BLaER1 (cell line): ENCODE measurements around the gene ZNF831.

Source experiments
- H3K27ac ChIP-seq: shearing (Covaris generic); formaldehyde crosslinking; 2 replicates; pipeline ENCODE4 v1.8.1; 2022
- H3K27me3 ChIP-seq: shearing (Covaris generic); formaldehyde crosslinking; 2 replicates; pipeline ENCODE4 v1.8.1; 2022
- H3K36me3 ChIP-seq: shearing (Covaris generic); formaldehyde crosslinking; 2 replicates; pipeline ENCODE4 v1.8.1; 2022
- H3K4me1 ChIP-seq: shearing (Covaris generic); formaldehyde crosslinking; 2 replicates; pipeline ENCODE4 v1.8.1; 2022
- H3K4me2 ChIP-seq: shearing (Covaris generic); formaldehyde crosslinking; 2 replicates; pipeline ENCODE4 v1.8.1; 2022
- H3K4me3 ChIP-seq: shearing (Covaris generic); formaldehyde crosslinking; 2 replicates; pipeline ENCODE4 v1.8.1; 2022
- H3K9ac ChIP-seq: shearing (Covaris generic); formaldehyde crosslinking; 2 replicates; pipeline ENCODE4 v1.8.1; 2022
- H3K9me3 ChIP-seq: shearing (Covaris generic); formaldehyde crosslinking; 2 replicates; pipeline ENCODE4 v1.8.1; 2022
- H4K20me1 ChIP-seq: shearing (Covaris generic); formaldehyde crosslinking; 2 replicates; pipeline ENCODE4 v1.8.1; 2022
- Cebpa-rat ChIP-seq: shearing (Covaris generic); IDR thresholded peaks from 2 replicates; pipeline ENCODE4 v1.8.1; 2022

Gene ZNF831

GRCh38 chr20:59284470-59284869, 120.8 kb downstream of the ZNF831 start:
- no peaks in the 10 kb centered on the region for H3K36me3 ChIP-seq
- no peak overlapping the region for H3K27ac ChIP-seq
- peaks cover 6% of the 10 kb centered on the region for H3K4me1 ChIP-seq
- no peaks in the 10 kb centered on the region for H3K27me3 ChIP-seq
- H3K9me3 ChIP-seq: peaks cover 14% of the 10 kb centered on the region
- H4K20me1 ChIP-seq: no peaks in the 10 kb centered on the region
- no peak for TF ChIP-seq Cebpa-rat
- no peak overlapping the region for H3K4me2 ChIP-seq
- H3K4me3 ChIP-seq: no peak overlapping the region
- H3K9ac ChIP-seq: no peak overlapping the region

- no peaks in the 10 kb centered on the region for H3K4me1 ChIP-seq
- no peak overlapping the region for H3K4me3 ChIP-seq
- H3K36me3 ChIP-seq: no peaks in the 10 kb centered on the region
- no peaks in the 10 kb centered on the region for H3K27me3 ChIP-seq
- TF ChIP-seq Cebpa-rat: no peak
- peaks cover 14% of the 10 kb centered on the region for H3K9me3 ChIP-seq
- H3K27ac ChIP-seq: no peak overlapping the region
- H3K4me2 ChIP-seq: no peak overlapping the region
- no peaks in the 10 kb centered on the region for H4K20me1 ChIP-seq
- no peak overlapping the region for H3K9ac ChIP-seq
Measured at GRCh38 chr20:59289994-59290393, 126.4 kb downstream of the ZNF831 start.

- Histone ChIP-seq H3K27me3 (no peaks in the 10 kb centered on the region), H3K9ac (no peak overlapping the region), H3K9me3 (no peaks in the 10 kb centered on the region), H3K4me2 (no peak overlapping the region), H3K4me3 (no peak overlapping the region), H3K4me1 (no peaks in the 10 kb centered on the region), H3K27ac (no peak overlapping the region), H3K36me3 (no peaks in the 10 kb centered on the region), H4K20me1 (no peaks in the 10 kb centered on the region)
- TF ChIP-seq Cebpa-rat: no peak
Measured at GRCh38 chr20:59291740-59292383, 128.2 kb downstream of the ZNF831 start.

- no peak for TF ChIP-seq Cebpa-rat
- H3K4me3 ChIP-seq: no peak overlapping the region
- peaks cover 6% of the 10 kb centered on the region; the same call in 1 of the 2 replicates for H3K4me1 ChIP-seq
- H4K20me1 ChIP-seq: no peaks in the 10 kb centered on the region
- H3K4me2 ChIP-seq: no peak overlapping the region
- no peaks in the 10 kb centered on the region for H3K9me3 ChIP-seq
- no peaks in the 10 kb centered on the region for H3K36me3 ChIP-seq
- H3K27me3 ChIP-seq: no peaks in the 10 kb centered on the region
- no peak overlapping the region for H3K27ac ChIP-seq
- no peak overlapping the region for H3K9ac ChIP-seq
Measured at GRCh38 chr20:59295531-59295930, 131.9 kb downstream of the ZNF831 start.

GRCh38 chr20:59297686-59298085, 134.1 kb downstream of the ZNF831 start:
- no peak for TF ChIP-seq Cebpa-rat
- Histone ChIP-seq H3K27me3 (no peaks in the 10 kb centered on the region), H3K9me3 (no peaks in the 10 kb centered on the region), H3K27ac (no peak overlapping the region), H3K4me1 (peaks cover 6% of the 10 kb centered on the region; the same call in 1 of the 2 replicates), H3K4me3 (no peak overlapping the region), H3K36me3 (no peaks in the 10 kb centered on the region), H3K4me2 (no peak overlapping the region), H4K20me1 (no peaks in the 10 kb centered on the region), H3K9ac (no peak overlapping the region)

GRCh38 chr20:59299945-59300332, 136.3 kb downstream of the ZNF831 start:
- Histone ChIP-seq H3K4me1 (peaks cover 6% of the 10 kb centered on the region; the same call in 1 of the 2 replicates), H3K36me3 (no peaks in the 10 kb centered on the region), H3K27ac (no peak overlapping the region), H3K9ac (no peak overlapping the region), H3K4me3 (no peak overlapping the region), H3K9me3 (no peaks in the 10 kb centered on the region), H3K27me3 (no peaks in the 10 kb centered on the region), H3K4me2 (peak overlapping the region; percentile 7; the same call in 1 of the 2 replicates), H4K20me1 (no peaks in the 10 kb centered on the region)
- TF ChIP-seq Cebpa-rat: no peak

GRCh38 chr20:59300333-59301081, 136.9 kb downstream of the ZNF831 start, which contains the start of gene EDN3:
TSS of gene EDN3 (plus strand) at chr20:59300611. CDS start at chr20:59300813, 202 bp downstream.
- Histone ChIP-seq H3K4me3 (no peak within 1 kb of the TSS), H3K36me3 (no peaks in the 10 kb centered on the region), H3K9me3 (no peaks in the 10 kb centered on the region), H3K4me2 (peak within 1 kb of the TSS; percentile 7; the same call in 1 of the 2 replicates), H3K4me1 (peaks cover 6% of the 10 kb centered on the region; the same call in 1 of the 2 replicates), H3K27me3 (no peaks in the 10 kb centered on the region), H4K20me1 (no peaks in the 10 kb centered on the region), H3K27ac (no peak within 1 kb of the TSS), H3K9ac (no peak within 1 kb of the TSS)
- no peak for TF ChIP-seq Cebpa-rat

- no peaks in the 10 kb centered on the region for H3K9me3 ChIP-seq
- no peak overlapping the region for H3K27ac ChIP-seq
- peaks cover 6% of the 10 kb centered on the region; the same call in 1 of the 2 replicates for H3K4me1 ChIP-seq
- no peaks in the 10 kb centered on the region for H3K36me3 ChIP-seq
- H3K4me2 ChIP-seq: no peak overlapping the region
- no peak overlapping the region for H3K9ac ChIP-seq
- no peaks in the 10 kb centered on the region for H4K20me1 ChIP-seq
- TF ChIP-seq Cebpa-rat: no peak
- no peaks in the 10 kb centered on the region for H3K27me3 ChIP-seq
- H3K4me3 ChIP-seq: no peak overlapping the region
Measured at GRCh38 chr20:59301343-59302007, 137.9 kb downstream of the ZNF831 start.

GRCh38 chr20:59305908-59306655, 142.5 kb downstream of the ZNF831 start:
- TF ChIP-seq Cebpa-rat: no peak
- no peak overlapping the region for H3K27ac ChIP-seq
- no peak overlapping the region for H3K9ac ChIP-seq
- H3K4me1 ChIP-seq: no peaks in the 10 kb centered on the region
- H3K36me3 ChIP-seq: no peaks in the 10 kb centered on the region
- H3K9me3 ChIP-seq: no peaks in the 10 kb centered on the region
- no peaks in the 10 kb centered on the region for H3K27me3 ChIP-seq
- no peaks in the 10 kb centered on the region for H4K20me1 ChIP-seq
- no peak overlapping the region for H3K4me2 ChIP-seq
- H3K4me3 ChIP-seq: no peak overlapping the region
